Psoas muscle (tissue), 8 donors: Measurements from ENCODE around the gene MACO1. TPM values are rescaled to one million over a fixed set of nuclear protein-coding genes. Genes with fewer than 3 reads are reported as not detected.
A peak's percentile ranks its signal among the peaks of the same experiment; 100 is the strongest.
"Not testable (repeated sequence)": the region's sequence is repeated elsewhere in the genome, so short reads cannot be mapped to it uniquely, and the experiment has no call there.

Experiments used
- ATAC-seq, 4 donors: fragments of 200-7000 bp; cut with Tn5 transposase; one replicate each; pipeline ENCODE4 v1.9.1; 2020; ENCODE audit warnings: moderate library complexity in 3 of 4, mild to moderate bottlenecking in 2 of 4
- DNase-seq, 2 donors: peaks; one replicate each; pipeline ENCODE4 v3.0.0-alpha.2; 2020
- H3K27ac ChIP-seq: fragments of 200-600 bp; one replicate; pipeline ENCODE4 v1.8.0; 2022
- H3K27me3 ChIP-seq, 3 donors: fragments of 200-600 bp in 1 of 3; one replicate each; pipeline versions ENCODE4 v1.6.1 to v1.8.0; 2013 to 2022; ENCODE audit warnings: low read length in 2 of 3, mild to moderate bottlenecking in 2 of 3, moderate library complexity in 1 of 3; ENCODE audit not compliant: insufficient read depth in 3 of 3
- H3K36me3 ChIP-seq, 2 donors: fragments of 200-600 bp in 1 of 2; one replicate each; pipeline versions ENCODE4 v1.6.1 to v1.8.0; 2013 to 2022; ENCODE audit warnings: low read depth in 1 of 2, mild to moderate bottlenecking in 1 of 2, moderate library complexity in 1 of 2; ENCODE audit not compliant: insufficient read depth in 1 of 2
- H3K4me1 ChIP-seq: fragments of 200-600 bp; one replicate; pipeline ENCODE4 v1.8.0; 2022
- H3K4me3 ChIP-seq: fragments of 200-600 bp; one replicate; pipeline ENCODE4 v1.8.0; 2022; ENCODE audit warnings: mild to moderate bottlenecking
- H3K9me3 ChIP-seq: fragments of 200-600 bp; one replicate; pipeline ENCODE4 v1.8.0; 2022
- CTCF ChIP-seq: fragments of 200-600 bp; IDR thresholded peaks from one replicate; pipeline ENCODE4 v1.8.0; 2022; ENCODE audit warnings: antibody characterized with exemption
- WGBS, 3 donors: extraction: QIAGEN DNeasy Blood & Tissue Kit; methylation state at CpG; one replicate each; pipeline versions ENCODE4 v1.1.6 to v1.1.7; 2013; 5-methylcytosine and 5-hydroxymethylcytosine counted together
- intact Hi-C, 2 donors: fragments of 100-400 bp; cut with DNase I; formaldehyde crosslinking; loops; one replicate each; pipeline versions ENCODE4 v1.11.0 to v1.14.2; 2022
- polyA plus RNA-seq, 3 donors: library from polyadenylated mRNA; stranded (reverse); fragments of 200-250 nt; gene quantifications; one replicate each; pipeline ENCODE4 v1.2.3, GENCODE V29; 2013
- total RNA-seq, 4 donors: library from RNA; stranded (reverse); fragmentation: NEBNext Ultra II Directional in 2 of 4; extraction: Animal tissue kit (Norgen Biotek cat#: 25700) in 2 of 4; gene quantifications; one replicate each; pipeline versions ENCODE4 v1.2.1 to v1.2.4, GENCODE V29; 2021 to 2023
- donor health status: healthy with polysubstance abuse.
- donor health status: DM: no; HTN: no; CAD: no; lungs with moderate emphysema.
- donor health status: Bipolar disorder and iron deficiency.
- donor health status: healthy.
- donor health status: DM: yes; HTN: yes; CAD: no.
- donor health status: DM: no; HTN: no; CAD: no.
- donor health status: DM: no; HTN: no; CAD: no.
- donor health status: DM: yes; HTN: yes; CAD: no.

Gene MACO1
- total and polyA plus RNA-seq, 7 donors: 8.8 to 49.7 (median 31.1) TPM

DNA sequence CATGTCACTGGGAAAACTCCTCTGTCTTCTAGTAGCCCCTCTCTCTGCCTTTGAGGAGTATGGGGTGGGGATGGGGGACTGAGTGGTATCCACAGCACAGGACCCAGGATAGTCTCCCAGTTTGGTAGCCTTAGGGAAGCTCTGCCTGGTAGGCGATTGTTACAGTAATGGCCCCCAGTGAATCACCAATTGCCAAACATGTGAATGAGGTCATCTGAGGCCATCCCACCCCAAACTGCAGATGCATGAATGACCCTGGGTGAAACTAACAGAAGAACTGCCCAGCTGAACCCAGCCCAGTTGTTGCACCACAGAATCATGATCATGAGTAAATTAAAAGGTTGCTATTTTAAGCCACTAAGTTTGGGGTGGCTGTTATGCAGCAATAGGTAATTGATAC lies 16.1 kb upstream of the MACO1 start:
- ATAC-seq, H3K4me1 ChIP-seq, H3K36me3 ChIP-seq, DNase-seq, intact Hi-C loops, H3K4me3 ChIP-seq, H3K27ac ChIP-seq, H3K27me3 ChIP-seq, H3K9me3 ChIP-seq: not testable (repeated sequence)
- 85 to 91% (median 87%) methylated on average over 1 of the region's 1 CpG for WGBS, 3 donors

- DNase-seq, H3K27me3 ChIP-seq, H3K9me3 ChIP-seq, H3K27ac ChIP-seq, intact Hi-C loops, H3K4me1 ChIP-seq, H3K4me3 ChIP-seq, H3K36me3 ChIP-seq, ATAC-seq: not testable (repeated sequence)
- 80 to 87% (median 85%) methylated on average over 3 to 4 of the region's 4 CpGs for WGBS, 3 donors
Measured at GRCh38 chr1:25417280-25417679, 13.4 kb upstream of the MACO1 start.

- H3K27me3 ChIP-seq, H3K4me1 ChIP-seq, intact Hi-C loops, H3K9me3 ChIP-seq, H3K27ac ChIP-seq, H3K36me3 ChIP-seq, H3K4me3 ChIP-seq, ATAC-seq, DNase-seq: not testable (repeated sequence)
- 89 to 100% (median 92%) methylated on average over 1 of the region's 1 CpG for WGBS, 3 donors
Measured at GRCh38 chr1:25419339-25419738, 11.4 kb upstream of the MACO1 start.

DNA sequence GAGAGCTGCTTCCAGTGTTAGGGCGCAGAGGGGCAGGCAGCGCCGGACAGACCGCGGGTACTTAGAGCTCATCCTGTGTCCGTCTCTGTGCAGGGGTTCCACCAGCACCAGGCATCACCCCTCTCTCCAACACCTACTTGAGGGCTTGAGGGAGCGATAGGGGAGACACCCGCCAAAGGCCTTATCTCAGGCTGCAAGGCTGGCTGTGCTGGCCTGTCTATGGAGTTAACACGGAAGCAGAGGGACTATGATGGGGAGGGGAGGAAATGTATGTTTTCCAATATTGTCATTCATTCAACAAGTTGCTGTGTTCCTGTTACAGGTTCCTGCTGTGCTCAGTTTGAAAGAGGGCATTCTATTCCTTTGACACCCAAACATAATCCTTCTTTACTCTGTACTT lies 10.0 kb upstream of the MACO1 start, which contains the start of gene RHCE:
Gene RHCE, minus strand, starts transcription at position 111 of the 400 bp plus-strand sequence. Its CDS starts 39 bp downstream, at position 72.
- H3K36me3 ChIP-seq, H3K27me3 ChIP-seq, ATAC-seq, H3K27ac ChIP-seq, DNase-seq, H3K4me1 ChIP-seq, H3K4me3 ChIP-seq, H3K9me3 ChIP-seq: not testable (repeated sequence)
- 92 to 98% (median 93%) methylated on average over 7 to 9 of the region's 9 CpGs for WGBS, 3 donors
- intact Hi-C loops: loop anchor here in 1 of 2 donors (10.0 kb wide), 1 partner anchor 384 kb away; the partner anchor contains the start of gene SELENON

GRCh38 chr1:25423206-25423605 lies 7.5 kb upstream of the MACO1 start:
- not testable (repeated sequence) for H3K4me1 ChIP-seq, H3K9me3 ChIP-seq, H3K4me3 ChIP-seq, H3K27me3 ChIP-seq, H3K36me3 ChIP-seq
- DNase-seq: peak in 1 of 2 donors; percentile 53
- WGBS, 3 donors: 31 to 53% (median 42%) methylated on average over 4 to 6 of the region's 6 CpGs
- H3K27ac ChIP-seq: peak overlapping the region; percentile 21
- intact Hi-C loops: loop anchor here in 1 of 2 donors (10.0 kb wide), 1 partner anchor 382 kb away; the partner anchor contains the start of gene SELENON
- peak; percentile 62 to 85 (median 80) for ATAC-seq

GRCh38 chr1:25425098-25426085 lies 5.3 kb upstream of the MACO1 start:
- WGBS, 3 donors: 78 to 80% (median 80%) methylated on average over 16 of the region's 16 CpGs
- TF ChIP-seq CTCF: no peak
- Histone ChIP-seq H3K27ac (peak overlapping the region; percentile 10), H3K27me3 (no peaks in the 10 kb centered on the region), H3K9me3 (no peaks in the 10 kb centered on the region), H3K36me3 (peaks cover 0 to 5% of the 10 kb centered on the region in 2 donors), H3K4me1 (peaks cover 4% of the 10 kb centered on the region), H3K4me3 (no peak overlapping the region)
- DNase-seq (no peak), ATAC-seq (peak in 2 of 4 donors; percentile 5 to 26)
- intact Hi-C loops: loop anchor here in 1 of 2 donors (10.0 kb wide), 1 partner anchor 379 kb away; the partner anchor contains the start of gene SELENON

GRCh38 chr1:25427696-25428095 lies 3.0 kb upstream of the MACO1 start:
- WGBS, 3 donors: 95 to 100% (median 100%) methylated on average over 1 of the region's 1 CpG
- ATAC-seq: no peak
- intact Hi-C loops: loop anchor here in 1 of 2 donors (10.0 kb wide), 1 partner anchor 377 kb away; the partner anchor contains the start of gene SELENON

More at GRCh38 chr1:25427696-25428095, 3.0 kb upstream of the MACO1 start:
- Histone ChIP-seq H3K4me3 (no peak overlapping the region), H3K27ac (no peak overlapping the region), H3K27me3 (no peaks in the 10 kb centered on the region), H3K36me3 (peaks cover 0 to 5% of the 10 kb centered on the region in 2 donors), H3K4me1 (peaks cover 8% of the 10 kb centered on the region), H3K9me3 (no peaks in the 10 kb centered on the region)
- no peak for DNase-seq
- no peak for TF ChIP-seq CTCF
